Immature natural killer cell (primary cell): Measurements from ENCODE around the gene INKA2. TPM values are rescaled to one million over a fixed set of nuclear protein-coding genes. Genes with fewer than 3 reads are reported as not detected.

Experiments used
- DNase-seq, 3 donors: peaks; one replicate each; pipeline ENCODE4 v3.0.0; 2022; ENCODE audit warnings: mixed read lengths in 1 of 3
- H3K27ac Mint-ChIP-seq, 6 donors: one replicate each; pipeline ENCODE4 v1.8.0; 2020; ENCODE audit warnings: mixed read lengths in 6 of 6, mild to moderate bottlenecking in 5 of 6, inconsistent platforms in 4 of 6, moderate library complexity in 3 of 6
- H3K27me3 Mint-ChIP-seq, 3 donors: one replicate each; pipeline ENCODE4 v1.8.0; 2020 to 2021; ENCODE audit warnings: low read depth in 3 of 3, mild to moderate bottlenecking in 3 of 3, mixed read lengths in 3 of 3, moderate library complexity in 3 of 3, inconsistent platforms in 1 of 3
- H3K36me3 Mint-ChIP-seq, 3 donors: one replicate each; pipeline ENCODE4 v1.8.0; 2020; ENCODE audit warnings: mixed read lengths in 3 of 3, inconsistent platforms in 2 of 3, mild to moderate bottlenecking in 2 of 3
- H3K4me1 Mint-ChIP-seq, 2 donors: one replicate each; pipeline ENCODE4 v1.8.0; 2020; ENCODE audit warnings: inconsistent platforms in 2 of 2, mild to moderate bottlenecking in 2 of 2, mixed read lengths in 2 of 2, moderate library complexity in 1 of 2
- H3K4me3 Mint-ChIP-seq, 5 donors: one replicate each; pipeline ENCODE4 v1.8.0; 2020; ENCODE audit warnings: mild to moderate bottlenecking in 5 of 5, mixed read lengths in 5 of 5, inconsistent platforms in 3 of 5, moderate library complexity in 3 of 5
- H3K9me3 Mint-ChIP-seq, 6 donors: one replicate each; pipeline ENCODE4 v1.8.0; 2020; ENCODE audit warnings: mild to moderate bottlenecking in 6 of 6, mixed read lengths in 6 of 6, inconsistent platforms in 4 of 6, moderate library complexity in 3 of 6
- polyA plus RNA-seq, 3 donors: library from polyadenylated mRNA; unstranded; fragments of 300-500 nt; fragmentation: Illumina TruSeq; gene quantifications; one replicate each; pipeline ENCODE4 v1.2.3, GENCODE V29; 2021

INKA2 gene
- polyA plus RNA-seq, 3 donors from 2014 or later = 0.39 to 0.83 TPM; not detected in 1

DNA sequence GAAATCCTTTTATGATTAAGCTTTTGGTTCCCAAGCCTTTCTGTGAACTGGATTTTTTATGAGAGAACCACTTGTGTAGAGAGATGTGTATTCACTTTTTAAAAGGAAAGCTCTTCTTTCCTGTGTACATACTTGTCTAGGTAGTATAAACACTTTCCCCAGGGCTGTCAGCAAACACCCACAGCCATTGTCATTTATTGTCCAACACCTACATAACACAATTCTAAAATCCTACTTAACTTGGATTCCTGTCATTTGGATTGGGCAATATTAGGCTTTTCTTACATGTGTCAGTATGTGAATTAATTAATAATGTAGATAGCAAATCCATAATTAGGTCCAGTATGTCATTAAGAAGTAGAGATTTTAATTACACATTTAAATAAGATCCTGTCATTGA, 28.8 kb upstream of the INKA2 start:
- H3K4me3 Mint-ChIP-seq = no peak overlapping the region
- no peak for DNase-seq
- H3K27me3 Mint-ChIP-seq = no peaks in the 10 kb centered on the region
- peaks cover 10 to 31% (median 19%) of the 10 kb centered on the region in 3 donors for H3K36me3 Mint-ChIP-seq
- H3K9me3 Mint-ChIP-seq = no peaks in the 10 kb centered on the region
- H3K27ac Mint-ChIP-seq = no peak overlapping the region
- no peaks in the 10 kb centered on the region for H3K4me1 Mint-ChIP-seq

DNA sequence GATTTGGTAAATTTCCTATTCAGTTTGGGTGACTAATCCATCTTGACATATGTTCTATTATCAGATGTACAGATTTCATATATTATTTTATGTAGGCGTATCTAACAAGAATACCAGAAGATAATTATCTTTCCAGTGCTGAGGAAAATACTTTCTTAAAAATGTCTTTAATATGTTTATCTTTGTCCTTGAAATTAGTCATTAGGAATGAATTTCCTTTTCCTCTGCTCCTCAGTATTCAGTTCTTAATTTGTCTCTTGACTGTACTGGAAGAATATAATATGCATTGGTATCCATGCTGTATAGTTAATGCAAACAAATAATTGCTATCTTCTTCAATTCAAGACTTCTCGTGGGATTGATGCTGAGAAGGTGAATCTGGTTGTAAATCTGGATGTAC, 23.1 kb upstream of the INKA2 start:
- no peak for DNase-seq
- H3K9me3 Mint-ChIP-seq = no peaks in the 10 kb centered on the region
- H3K36me3 Mint-ChIP-seq = peaks cover 21 to 55% (median 39%) of the 10 kb centered on the region in 3 donors
- no peak overlapping the region for H3K27ac Mint-ChIP-seq
- peaks cover 0 to 2% (median 0%) of the 10 kb centered on the region in 3 donors for H3K27me3 Mint-ChIP-seq
- peaks cover 6 to 18% of the 10 kb centered on the region in 2 donors for H3K4me1 Mint-ChIP-seq
- H3K4me3 Mint-ChIP-seq = no peak overlapping the region

DNA sequence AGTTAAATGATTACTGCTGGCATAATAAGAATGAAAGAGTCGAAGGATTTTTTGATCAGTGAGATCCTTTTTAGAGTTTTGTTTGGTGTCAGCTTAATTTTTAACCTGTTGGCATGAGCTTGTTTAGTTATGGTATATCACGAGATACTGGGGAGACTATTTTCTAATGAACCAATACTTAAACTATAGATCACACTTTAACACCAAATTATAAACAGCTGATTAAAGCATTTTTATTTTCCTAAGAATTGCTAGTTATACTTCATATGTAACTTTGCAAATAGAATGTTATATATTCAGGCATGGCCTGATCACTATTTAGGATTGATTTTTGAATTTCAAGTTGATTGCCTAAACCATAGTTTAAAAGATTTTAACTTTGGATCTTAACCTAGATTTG, 22.5 kb upstream of the INKA2 start:
- Mint-ChIP-seq H3K9me3 (no peaks in the 10 kb centered on the region), H3K27ac (no peak overlapping the region), H3K4me3 (no peak overlapping the region), H3K27me3 (peaks cover 0 to 2% (median 0%) of the 10 kb centered on the region in 3 donors), H3K36me3 (peaks cover 21 to 53% (median 34%) of the 10 kb centered on the region in 3 donors), H3K4me1 (peaks cover 12 to 25% of the 10 kb centered on the region in 2 donors)
- DNase-seq = no peak

DNA sequence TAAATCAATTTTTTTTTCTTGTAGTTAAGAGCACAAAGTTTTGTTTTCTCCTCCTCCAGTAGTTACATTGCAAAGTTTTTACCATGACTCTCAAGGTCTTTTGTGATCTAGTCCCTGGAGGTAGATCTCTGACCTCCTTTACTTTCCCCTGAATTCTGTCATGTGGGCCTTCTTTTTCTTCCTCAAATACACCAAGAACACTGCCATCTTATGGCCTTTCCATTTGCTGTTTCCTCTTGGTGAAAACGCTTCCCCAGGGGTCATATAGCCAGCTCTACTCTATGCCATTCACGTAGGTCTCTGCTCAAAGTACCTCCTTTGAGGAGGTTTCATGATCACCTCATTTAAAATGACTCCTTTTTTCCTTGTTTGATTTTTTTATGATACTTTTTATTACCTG, 19.2 kb upstream of the INKA2 start:
- Mint-ChIP-seq H3K4me1 (peaks cover 29 to 44% of the 10 kb centered on the region in 2 donors), H3K36me3 (peaks cover 12 to 26% (median 23%) of the 10 kb centered on the region in 3 donors), H3K27ac (peak overlapping the region in 4 of 6 donors; percentile 5 to 68 (median 28)), H3K4me3 (peak overlapping the region in 3 of 5 donors; percentile 23 to 56 (median 33)), H3K27me3 (peaks cover 2 to 9% (median 9%) of the 10 kb centered on the region in 3 donors), H3K9me3 (no peaks in the 10 kb centered on the region)
- no peak for DNase-seq

DNA sequence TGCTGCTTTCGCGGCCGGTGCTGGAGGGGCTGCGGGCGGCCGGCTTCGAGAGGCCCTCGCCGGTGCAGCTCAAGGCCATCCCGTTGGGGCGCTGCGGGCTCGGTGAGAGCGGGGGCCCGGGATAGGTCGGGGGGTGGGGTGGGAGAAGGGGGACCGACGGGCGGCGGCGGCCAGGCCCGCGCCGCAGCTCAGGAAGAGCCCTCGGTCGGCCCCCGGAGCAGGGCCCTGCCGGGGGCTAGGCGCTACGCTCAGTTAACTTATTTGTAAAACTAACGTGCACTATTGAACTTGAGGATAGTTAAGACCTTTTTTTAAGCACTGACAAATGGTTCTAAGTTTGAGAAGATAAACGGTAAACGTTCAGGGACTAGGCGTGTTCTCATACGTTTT, 16.9 kb upstream of the INKA2 start:
- Mint-ChIP-seq H3K36me3 (peaks cover 3 to 14% (median 14%) of the 10 kb centered on the region in 3 donors), H3K4me1 (peaks cover 29 to 44% of the 10 kb centered on the region in 2 donors), H3K4me3 (peak overlapping the region; percentile 85 to 100 (median 99)), H3K9me3 (no peaks in the 10 kb centered on the region), H3K27ac (peak overlapping the region; percentile 84 to 100 (median 96)), H3K27me3 (peaks cover 2 to 11% (median 9%) of the 10 kb centered on the region in 3 donors)
- DNase-seq = no peak

DNA sequence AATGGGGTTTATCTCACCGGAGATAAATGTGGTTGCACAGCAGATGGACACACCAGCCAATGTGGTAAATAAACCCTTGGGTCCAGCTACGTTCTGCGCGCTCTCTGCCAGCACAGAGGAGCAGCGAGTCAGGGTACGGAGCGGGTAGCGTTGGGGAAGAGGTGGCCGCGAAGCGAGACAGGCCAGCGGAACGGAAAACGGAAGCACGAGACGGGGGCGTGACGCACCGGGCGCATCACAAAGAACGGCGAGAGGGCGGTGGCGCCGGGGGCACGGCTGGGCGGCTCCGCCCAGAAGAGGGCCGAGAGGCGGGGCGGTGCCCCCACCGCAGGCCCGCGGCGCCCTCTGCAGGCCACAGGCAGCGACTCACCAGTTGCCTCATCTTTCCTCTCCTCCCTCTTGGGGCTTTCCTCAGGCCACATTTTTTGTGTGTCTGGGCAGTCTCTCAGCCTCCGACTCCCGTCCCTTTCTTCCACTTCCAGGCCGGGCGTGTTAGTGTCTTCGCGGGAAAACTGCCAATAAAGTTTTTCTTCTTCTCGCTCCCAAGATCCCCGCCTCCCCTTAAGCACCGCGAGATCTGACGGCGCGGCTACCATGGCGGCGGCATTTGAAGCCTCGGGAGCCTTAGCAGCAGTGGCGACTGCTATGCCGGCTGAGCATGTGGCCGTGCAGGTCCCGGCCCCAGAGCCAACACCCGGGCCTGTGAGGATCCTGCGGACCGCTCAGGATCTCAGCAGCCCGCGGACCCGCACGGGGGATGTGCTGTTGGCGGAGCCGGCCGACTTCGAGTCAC, 16.3 kb upstream of the INKA2 start, which contains the start of gene DDX20:
TSS of gene DDX20 (plus strand) at position 571 of the 793 bp plus-strand sequence. CDS start at position 595, 24 bp downstream.
- H3K4me1 Mint-ChIP-seq = peaks cover 29 to 44% of the 10 kb centered on the region in 2 donors
- H3K27me3 Mint-ChIP-seq = peaks cover 2 to 11% (median 9%) of the 10 kb centered on the region in 3 donors
- H3K27ac Mint-ChIP-seq = peak within 1 kb of the TSS; percentile 96 to 100 (median 98)
- H3K4me3 Mint-ChIP-seq = peak within 1 kb of the TSS; percentile 85 to 100 (median 99)
- peaks cover 3 to 14% (median 9%) of the 10 kb centered on the region in 3 donors for H3K36me3 Mint-ChIP-seq
- DNase-seq = peak; percentile 95 to 97 (median 96)
- H3K9me3 Mint-ChIP-seq = no peaks in the 10 kb centered on the region

DNA sequence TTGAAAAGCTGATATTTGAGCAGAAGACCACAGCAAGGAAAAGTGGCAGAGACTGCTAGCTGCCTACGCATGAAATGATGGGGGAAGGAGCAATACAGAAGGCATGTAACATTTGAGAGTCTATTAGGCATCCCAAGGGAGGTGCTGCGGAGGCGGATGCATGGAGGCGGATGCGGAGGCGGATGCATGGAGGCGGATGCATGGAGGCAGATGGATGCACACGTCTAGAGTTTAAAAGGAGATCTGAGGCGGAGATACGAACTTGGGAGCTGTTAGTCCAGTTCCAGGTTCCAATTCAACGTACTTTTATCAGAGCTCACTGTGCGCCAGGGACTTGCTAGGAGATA, 15.8 kb upstream of the INKA2 start:
- H3K27me3 Mint-ChIP-seq = peaks cover 2 to 9% (median 9%) of the 10 kb centered on the region in 3 donors
- peak overlapping the region; percentile 85 to 100 (median 99) for H3K4me3 Mint-ChIP-seq
- H3K36me3 Mint-ChIP-seq = peaks cover 3 to 12% (median 6%) of the 10 kb centered on the region in 3 donors
- peaks cover 29 to 41% of the 10 kb centered on the region in 2 donors for H3K4me1 Mint-ChIP-seq
- no peaks in the 10 kb centered on the region for H3K9me3 Mint-ChIP-seq
- peak overlapping the region; percentile 96 to 99 (median 98) for H3K27ac Mint-ChIP-seq
- no peak for DNase-seq

DNA sequence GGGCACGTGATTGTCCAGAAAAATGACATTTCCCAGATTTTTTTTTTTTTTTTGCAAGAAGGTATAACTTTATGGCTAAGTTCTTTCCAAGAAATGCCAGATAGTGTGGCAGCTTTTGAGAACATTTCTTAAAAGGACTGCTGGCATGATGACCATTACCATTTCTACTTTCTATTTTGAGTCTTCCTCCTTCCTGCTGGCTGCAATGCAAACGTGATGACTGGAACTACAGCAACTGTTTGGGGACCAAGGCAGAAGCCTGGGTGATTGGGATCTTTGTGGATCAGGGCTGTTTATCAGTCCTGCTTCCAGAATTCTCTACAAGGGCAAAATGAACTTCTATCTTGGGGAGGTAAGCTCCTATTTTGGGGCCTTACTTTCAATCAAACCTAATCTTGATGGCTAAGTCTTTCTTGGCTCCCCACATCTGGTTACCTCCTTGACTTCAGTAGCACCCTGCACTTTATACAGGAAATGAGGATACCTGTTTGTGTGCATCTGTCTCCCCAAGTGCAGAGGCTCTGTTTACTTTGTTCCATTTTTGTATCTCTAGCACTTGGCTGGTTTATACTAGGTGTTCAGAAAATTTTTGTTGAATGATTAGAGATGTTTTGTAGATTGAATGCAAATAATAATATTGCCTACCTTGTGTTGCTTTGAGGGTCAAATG, 12.8 kb upstream of the INKA2 start:
- Mint-ChIP-seq H3K27me3 (peaks cover 4 to 9% (median 9%) of the 10 kb centered on the region in 3 donors), H3K4me1 (peaks cover 22 to 23% of the 10 kb centered on the region in 2 donors), H3K9me3 (no peaks in the 10 kb centered on the region), H3K36me3 (no peaks in the 10 kb centered on the region), H3K4me3 (no peak overlapping the region), H3K27ac (peak overlapping the region in 5 of 6 donors; percentile 14 to 70 (median 54))
- DNase-seq = no peak

DNA sequence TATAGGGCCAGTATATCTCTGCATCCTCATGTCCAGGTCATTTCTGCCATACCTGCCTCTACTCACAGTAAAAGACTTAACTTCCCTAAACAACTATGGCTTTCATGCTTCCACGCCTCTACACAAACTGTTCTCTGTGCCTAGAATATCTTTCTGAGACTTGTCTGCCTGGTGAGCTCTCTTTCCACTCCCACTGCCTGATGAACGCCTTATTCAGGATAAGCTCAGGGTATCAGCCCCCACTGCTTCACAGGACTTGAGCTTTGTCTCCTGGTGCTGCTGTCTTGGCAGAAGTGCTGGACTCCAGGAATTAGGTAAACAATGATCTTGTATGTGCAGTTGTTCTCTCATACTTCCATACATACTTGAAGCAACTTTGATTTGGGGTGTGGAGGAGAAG, 11.7 kb upstream of the INKA2 start:
- peaks cover 13 to 14% of the 10 kb centered on the region in 2 donors for H3K4me1 Mint-ChIP-seq
- H3K9me3 Mint-ChIP-seq = no peaks in the 10 kb centered on the region
- H3K27me3 Mint-ChIP-seq = peaks cover 4 to 9% (median 9%) of the 10 kb centered on the region in 3 donors
- no peaks in the 10 kb centered on the region for H3K36me3 Mint-ChIP-seq
- no peak overlapping the region for H3K4me3 Mint-ChIP-seq
- DNase-seq = no peak
- peak overlapping the region in 1 of 6 donors; percentile 54 for H3K27ac Mint-ChIP-seq

DNA sequence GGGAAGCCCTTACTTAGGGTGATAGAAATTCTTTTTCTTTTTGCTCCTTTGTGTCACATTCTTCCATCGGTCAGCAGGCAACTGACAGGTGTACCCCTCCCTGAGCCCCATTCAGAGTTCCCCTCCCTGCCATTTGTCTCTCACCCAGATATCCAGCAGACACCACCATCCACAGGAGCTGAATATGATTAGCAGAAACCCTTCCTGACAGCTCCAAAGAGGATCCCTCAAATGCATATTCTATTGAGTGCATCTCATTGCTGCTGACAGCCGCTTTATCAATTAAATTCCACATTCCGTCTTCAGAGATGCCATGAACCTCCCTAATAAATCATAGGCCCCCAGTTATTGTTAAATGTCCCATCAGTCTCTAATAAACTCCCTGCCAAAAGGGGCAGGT, 10.4 kb upstream of the INKA2 start:
- H3K9me3 Mint-ChIP-seq = no peaks in the 10 kb centered on the region
- H3K27me3 Mint-ChIP-seq = peaks cover 2 to 3% (median 2%) of the 10 kb centered on the region in 3 donors
- peaks cover 3 to 4% of the 10 kb centered on the region in 2 donors for H3K4me1 Mint-ChIP-seq
- H3K27ac Mint-ChIP-seq = no peak overlapping the region
- H3K4me3 Mint-ChIP-seq = no peak overlapping the region
- H3K36me3 Mint-ChIP-seq = no peaks in the 10 kb centered on the region
- no peak for DNase-seq

DNA sequence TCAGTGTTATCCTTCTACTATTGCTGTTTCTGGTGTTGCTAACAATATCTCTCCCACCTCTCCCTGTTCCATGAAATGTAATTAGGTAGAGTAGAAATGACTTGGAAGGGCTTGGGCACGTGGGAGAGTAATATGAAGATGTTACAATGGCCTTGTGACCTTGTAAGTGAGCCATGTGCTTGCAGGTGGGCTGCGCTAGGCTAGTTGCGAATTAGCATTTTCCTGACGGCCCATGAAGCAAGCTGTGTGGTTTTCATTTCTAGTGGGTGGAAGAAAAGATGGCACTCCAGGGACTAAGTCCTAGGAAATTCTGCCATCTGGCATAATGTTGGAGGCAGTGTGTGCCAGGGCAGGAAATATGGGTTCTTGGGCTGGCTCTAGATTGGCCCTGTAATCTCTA, 8.8 kb upstream of the INKA2 start:
- H3K27ac Mint-ChIP-seq = peak overlapping the region in 1 of 6 donors; percentile 9
- H3K27me3 Mint-ChIP-seq = peaks cover 2 to 3% (median 3%) of the 10 kb centered on the region in 3 donors
- peaks cover 0 to 2% of the 10 kb centered on the region in 2 donors for H3K4me1 Mint-ChIP-seq
- no peak for DNase-seq
- H3K9me3 Mint-ChIP-seq = no peaks in the 10 kb centered on the region
- no peak overlapping the region for H3K4me3 Mint-ChIP-seq
- no peaks in the 10 kb centered on the region for H3K36me3 Mint-ChIP-seq

DNA sequence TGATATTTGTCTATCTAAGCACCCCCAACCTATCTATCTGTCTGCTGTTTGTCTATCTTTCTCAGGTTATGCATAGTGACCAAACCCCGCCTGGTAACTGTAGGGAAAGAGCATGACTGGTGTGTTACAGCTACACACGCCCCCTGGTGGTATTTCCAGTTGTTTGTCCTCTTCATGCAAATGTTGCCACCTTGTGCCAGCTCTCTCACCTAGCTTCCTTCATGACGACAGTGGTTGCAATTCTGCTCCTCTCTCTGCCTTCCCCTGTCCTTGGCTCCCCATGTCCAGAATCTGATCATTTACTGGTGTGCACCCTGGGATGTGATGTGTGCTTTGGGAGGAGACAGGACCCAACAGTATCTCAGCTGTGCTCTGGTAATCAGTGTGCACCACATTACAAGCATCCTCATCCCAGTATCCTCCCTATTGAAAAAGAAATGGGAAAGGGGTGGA, 8.1 kb upstream of the INKA2 start:
- DNase-seq = peak; percentile 45 to 56 (median 54)
- Mint-ChIP-seq H3K4me3 (no peak overlapping the region), H3K27ac (peak overlapping the region in 1 of 6 donors; percentile 10), H3K4me1 (peaks cover 0 to 2% of the 10 kb centered on the region in 2 donors), H3K36me3 (no peaks in the 10 kb centered on the region), H3K27me3 (peaks cover 2 to 5% (median 3%) of the 10 kb centered on the region in 3 donors), H3K9me3 (no peaks in the 10 kb centered on the region)

DNA sequence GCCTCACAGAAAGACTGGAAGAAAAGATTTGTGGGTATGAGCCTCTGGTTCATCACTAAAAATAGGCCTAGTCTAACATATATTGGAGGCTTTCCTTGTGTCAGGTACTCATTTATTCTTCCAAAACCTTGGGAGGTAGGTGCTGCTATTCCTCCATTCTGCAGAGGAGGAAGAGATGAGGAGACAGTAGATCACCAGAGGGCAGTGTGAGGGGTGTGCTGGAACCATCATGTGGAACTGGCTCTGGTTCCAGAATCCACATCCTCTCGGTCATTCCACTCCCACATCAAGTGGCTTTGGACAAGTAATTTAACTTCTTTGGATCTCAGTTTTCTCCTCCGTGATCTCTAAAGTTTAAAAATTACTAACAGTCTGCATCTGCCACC, 7.4 kb upstream of the INKA2 start:
- Mint-ChIP-seq H3K9me3 (no peaks in the 10 kb centered on the region), H3K36me3 (no peaks in the 10 kb centered on the region), H3K4me3 (no peak overlapping the region), H3K27ac (no peak overlapping the region), H3K4me1 (peaks cover 0 to 2% of the 10 kb centered on the region in 2 donors), H3K27me3 (peaks cover 3 to 9% (median 5%) of the 10 kb centered on the region in 3 donors)
- no peak for DNase-seq
